HuH-7 (cell line): ENCODE results near the gene TSPAN14.
"Not testable (repeated sequence)": the region's sequence is repeated elsewhere in the genome, so short reads cannot be mapped to it uniquely, and the experiment has no call there.

Experiments used
- DNase-seq: peaks from one replicate; pipeline ENCODE4 v3.0.0; 2011; ENCODE audit warnings: low spot score

The TSPAN14 gene

DNA sequence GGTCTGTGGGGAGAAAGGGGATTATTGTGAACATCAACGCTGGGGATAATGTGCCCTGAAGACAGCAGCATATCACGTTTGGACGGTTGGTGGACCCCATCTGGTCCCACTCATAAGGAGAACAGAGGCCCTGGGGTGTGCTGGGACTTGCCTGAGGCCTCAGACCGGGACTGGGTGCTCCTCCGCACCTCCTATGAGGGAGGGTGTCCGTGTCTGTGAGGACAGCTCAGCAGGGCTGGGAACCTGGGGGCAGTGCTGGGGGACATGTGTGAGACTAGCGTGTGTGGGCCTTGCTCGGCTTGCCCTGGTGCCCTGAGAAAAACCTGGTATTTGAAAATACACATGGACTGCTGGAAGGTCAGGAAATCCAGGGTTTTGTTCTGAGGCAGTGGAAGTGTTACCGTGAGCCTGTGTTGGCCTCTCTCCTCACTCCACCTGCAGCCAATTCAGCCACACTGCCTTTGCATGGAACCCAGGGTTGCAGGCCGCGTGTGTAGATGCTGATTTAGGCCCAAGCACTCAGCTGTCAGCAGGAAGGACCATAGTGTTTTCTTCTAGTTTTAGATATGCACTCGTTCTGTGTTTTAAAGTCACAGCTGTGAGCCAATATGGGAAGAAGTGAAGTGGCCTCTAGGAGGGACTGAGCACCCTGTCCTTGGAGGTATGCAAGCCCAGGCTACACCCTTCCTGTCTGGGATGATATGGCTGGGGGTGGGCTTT, 70.2 kb downstream of the TSPAN14 start:
- DNase-seq = no peak

DNA sequence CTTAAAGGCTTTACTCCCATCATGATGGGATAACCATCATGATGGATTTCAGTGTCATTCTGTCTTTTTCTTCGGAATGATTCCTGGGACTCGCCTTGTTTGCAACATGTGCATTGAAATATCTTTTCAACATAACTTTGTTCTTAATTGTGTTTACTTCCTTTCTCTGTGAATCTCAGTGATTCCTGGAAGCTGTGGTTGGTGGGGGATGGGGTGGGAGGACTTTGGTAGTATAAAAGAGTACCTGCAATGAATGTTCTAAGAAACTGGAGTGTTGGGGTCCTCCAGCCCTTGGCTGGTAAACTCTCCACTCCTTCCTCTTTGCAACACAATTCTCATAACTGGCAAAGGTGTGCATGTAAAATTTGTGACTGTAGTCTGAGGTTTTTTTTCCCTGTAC, 72.1 kb downstream of the TSPAN14 start:
- no peak for DNase-seq

DNA sequence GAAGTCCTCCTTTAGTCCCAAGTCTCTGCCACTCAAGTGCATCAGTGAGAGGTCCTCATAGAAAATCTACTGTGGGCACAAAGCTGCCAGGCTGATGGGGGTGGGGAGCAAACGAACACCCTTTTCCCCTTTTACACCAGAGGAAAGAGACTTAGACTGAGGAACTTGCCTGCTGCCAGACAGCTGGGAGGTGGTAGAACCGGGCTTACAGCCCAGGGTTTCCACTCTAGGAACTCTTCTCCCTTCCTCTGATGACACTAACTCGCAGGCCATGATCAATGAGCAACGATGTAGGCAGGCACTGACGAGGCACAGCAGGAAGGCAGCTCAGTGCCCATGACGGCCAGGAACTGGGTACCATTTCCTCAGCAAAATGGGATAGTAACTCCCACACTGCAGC, 72.6 kb downstream of the TSPAN14 start:
- DNase-seq = no peak

DNA sequence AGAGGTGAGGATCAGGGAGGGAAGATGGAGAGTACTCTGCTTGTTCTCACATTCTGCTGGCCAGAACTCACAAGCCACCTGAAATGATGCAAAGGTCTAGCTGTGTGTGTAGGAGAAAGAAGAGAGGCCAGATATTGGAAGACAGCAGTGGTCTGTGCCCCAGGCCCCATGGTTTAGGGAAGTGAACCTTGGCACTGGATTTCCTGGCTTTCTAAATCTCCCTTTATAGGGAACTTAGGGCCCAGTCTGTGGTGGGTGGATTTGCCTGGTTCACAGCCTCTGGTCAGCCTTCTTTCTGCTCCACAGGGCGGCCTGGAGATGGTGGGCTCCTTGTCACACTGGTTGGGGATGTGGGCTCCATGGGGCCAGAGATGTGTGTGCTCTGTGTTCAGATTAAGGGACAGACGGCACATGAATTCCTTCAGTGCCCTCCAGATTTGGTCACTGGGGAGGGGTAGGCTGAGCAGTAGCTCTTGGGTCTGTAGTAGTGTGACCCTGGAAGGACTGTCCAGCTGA, 74.1 kb downstream of the TSPAN14 start:
- DNase-seq = no peak

DNA sequence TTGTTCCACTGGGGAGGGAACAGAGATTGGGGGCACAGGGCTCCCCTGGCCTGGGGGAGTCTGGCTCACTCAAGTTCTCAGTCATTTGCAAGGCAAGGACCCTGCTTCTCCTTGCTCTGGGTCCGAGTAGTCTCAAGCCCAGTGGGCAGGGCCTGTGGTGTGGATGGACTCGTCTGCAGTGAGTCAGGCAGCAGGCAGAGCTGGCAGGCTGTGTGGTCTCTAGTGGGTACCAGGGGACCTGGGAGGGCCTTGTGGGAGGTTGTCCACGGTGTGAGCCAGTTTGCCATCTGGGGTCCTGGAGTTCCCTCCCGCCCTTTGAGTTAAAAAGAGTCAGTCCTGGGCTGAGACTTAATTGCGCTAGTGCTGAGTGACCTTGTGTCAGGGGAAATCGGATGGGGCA, 74.8 kb downstream of the TSPAN14 start:
- DNase-seq = no peak

DNA sequence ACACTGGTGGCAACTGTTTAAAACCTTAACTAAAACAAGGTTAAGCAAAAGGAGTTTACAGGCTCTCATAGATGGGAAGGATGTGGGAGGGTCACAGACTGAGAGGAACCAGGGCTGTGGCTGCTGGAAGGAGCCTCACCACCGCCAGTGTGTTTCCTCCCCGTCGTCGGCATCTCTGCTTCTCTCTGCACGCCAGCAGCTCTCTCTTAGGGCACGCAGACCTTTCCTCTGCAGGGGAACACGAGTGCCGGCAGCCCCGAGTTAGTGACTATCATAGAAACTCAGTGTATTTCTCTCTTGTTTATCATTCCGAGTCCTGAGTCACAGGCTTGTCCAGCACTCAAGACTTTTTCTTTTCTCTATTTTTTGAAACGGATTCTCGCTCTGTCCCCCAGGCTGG, 75.5 kb downstream of the TSPAN14 start:
- no peak for DNase-seq

DNA sequence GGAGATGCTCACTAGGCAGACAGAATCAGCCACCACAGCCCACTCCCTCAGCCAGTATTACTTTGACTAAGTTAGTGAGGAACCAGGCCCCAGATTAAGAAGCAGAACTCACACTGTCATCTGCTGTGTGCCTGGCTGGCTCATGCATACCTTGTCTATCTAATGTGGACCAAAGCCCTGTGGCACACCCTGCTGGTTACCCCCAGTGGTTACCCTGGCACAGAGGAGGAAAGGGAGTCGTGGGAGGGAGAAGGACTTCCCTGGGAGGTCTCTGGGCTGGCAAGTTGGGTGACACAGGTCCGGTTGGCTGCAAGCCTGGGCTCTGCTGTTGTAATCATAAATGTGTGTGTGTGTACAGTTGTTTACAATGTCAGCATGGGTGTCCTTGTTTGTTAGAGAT, 76.1 kb downstream of the TSPAN14 start:
- no peak for DNase-seq

DNA sequence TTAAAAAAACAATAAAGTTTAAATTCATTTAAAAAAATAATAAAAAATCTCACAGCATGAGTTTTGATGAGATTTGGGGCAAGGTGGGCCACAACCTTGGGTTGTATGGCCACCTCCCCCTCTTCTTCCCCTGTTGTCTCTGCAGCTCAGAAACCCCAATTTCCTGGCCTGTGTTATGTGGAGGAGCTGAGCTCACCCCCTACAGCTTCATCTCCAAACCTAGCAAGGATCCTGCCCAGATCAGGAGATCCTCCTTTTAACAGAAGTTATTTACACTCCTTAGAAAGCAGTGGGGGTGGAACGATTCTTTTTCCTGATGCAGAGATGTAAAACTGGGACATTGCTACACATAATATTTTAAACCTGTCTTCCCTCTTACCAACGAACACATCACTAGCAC, 76.7 kb downstream of the TSPAN14 start:
- no peak for DNase-seq

DNA sequence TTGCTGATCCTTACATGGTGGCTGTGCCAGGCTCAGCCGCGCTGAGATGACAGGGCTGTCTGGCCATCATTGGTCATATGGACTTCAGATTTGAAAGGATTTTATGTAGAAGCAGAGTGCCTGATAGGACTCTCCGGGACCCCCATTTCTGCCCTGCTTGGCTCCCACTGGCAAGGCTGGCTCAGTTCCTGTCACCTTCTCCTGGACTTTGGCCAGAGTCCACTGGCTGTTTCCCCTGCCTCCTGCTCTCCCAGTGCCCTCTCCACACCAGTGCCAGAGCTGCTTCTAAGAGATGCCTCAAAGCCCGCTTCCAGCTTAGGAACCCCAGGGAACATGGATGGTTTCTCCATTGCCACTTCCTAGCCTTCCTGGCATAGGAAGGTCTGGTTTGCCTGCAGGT, 78.5 kb downstream of the TSPAN14 start:
- no peak for DNase-seq

DNA sequence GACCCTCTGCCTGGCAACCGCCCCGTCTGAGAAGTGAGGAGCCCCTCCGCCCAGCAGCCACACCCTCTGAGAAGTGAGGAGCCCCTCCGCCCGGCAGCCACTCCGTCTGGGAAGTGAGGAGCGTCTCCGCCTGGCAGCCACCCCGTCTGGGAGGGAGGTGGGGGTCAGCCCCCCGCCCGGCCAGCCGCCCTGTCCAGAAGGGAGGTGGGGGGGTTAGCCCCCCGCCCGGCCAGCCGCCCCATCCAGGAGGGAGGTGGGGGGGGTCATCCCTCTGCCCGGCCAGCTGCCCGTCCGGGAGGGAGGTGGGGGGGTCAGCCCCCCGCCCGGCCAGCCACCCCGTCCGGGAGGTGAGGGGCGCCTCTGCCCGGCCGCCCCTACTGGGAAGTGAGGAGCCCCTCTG, 79.9 kb downstream of the TSPAN14 start:
- not testable (repeated sequence) for DNase-seq

DNA sequence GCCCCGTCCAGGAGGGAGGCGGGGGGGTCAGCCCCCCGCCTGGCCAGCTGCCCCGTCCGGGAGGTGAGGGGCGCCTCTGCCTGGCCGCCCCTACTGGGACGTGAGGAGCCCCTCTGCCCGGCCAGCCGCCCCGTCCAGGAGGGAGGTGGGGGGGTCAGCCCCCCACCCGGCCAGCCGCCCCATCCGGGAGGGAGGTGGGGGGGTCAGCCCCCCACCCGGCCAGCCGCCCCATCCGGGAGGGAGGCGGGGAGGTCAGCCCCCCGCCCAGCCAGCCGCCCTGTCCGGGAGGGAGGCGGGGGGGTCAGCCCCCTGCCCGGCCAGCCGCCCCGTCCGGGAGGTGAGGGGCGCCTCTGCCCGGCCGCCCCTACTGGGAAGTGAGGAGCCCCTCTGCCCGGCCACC, 80.5 kb downstream of the TSPAN14 start:
- DNase-seq = not testable (repeated sequence)

DNA sequence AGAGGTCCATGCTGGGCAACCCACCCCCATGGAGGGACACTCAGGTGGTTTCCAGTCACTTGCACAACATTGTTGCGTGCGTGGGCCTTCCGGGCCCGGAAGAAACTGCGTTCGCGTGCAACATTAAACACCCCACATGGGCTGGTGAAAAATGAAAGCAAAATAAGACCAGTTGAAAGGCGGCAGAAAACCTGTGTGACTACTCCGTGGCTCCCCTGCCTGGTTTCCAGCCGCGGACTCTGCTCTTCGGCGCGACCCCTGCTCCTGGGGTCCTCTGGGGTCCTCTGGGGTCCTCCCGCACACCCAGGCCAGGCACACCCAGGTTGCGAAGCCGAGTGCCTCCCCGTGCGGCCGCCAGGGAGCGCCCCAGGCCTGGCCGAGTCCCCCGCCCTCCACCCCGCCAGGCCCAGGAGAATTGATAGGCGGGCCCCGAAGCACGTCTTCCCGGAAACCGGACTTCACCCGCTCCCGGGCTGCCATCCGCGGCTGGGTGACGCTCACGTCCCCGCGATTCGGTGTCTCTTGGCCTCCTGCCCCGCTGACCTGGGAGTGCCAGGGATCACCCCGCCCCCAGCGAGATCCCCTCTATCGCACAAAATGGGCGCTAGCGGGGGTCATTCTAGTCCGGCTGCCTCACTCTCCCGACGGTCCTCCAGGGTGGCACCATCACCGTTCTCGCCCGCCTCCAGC, 81.7 kb downstream of the TSPAN14 start:
- DNase-seq = no peak

DNA sequence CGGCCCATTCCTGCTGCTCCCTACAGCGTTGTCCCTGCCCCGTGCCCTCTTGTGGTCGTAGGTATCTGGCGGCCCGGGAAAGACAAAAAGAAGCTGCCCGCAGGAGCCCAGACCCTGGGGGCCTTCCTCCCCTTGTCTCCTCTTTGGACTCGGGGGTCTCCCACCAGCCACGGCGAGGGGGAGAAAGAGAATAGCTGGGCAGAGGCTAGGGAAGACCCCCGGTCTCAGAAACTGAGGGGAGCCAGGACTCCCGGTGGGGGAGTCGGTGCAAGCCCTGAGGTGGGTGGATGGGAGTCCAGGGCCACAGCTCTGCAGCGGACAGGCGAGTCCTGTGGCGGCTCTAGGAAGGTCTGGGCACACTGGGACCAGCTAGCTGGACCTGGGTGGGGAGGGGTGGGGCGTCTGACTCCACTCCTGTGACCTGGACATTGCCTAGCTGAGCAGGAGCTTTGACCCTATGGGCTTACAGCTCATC, 82.3 kb downstream of the TSPAN14 start:
- no peak for DNase-seq

DNA sequence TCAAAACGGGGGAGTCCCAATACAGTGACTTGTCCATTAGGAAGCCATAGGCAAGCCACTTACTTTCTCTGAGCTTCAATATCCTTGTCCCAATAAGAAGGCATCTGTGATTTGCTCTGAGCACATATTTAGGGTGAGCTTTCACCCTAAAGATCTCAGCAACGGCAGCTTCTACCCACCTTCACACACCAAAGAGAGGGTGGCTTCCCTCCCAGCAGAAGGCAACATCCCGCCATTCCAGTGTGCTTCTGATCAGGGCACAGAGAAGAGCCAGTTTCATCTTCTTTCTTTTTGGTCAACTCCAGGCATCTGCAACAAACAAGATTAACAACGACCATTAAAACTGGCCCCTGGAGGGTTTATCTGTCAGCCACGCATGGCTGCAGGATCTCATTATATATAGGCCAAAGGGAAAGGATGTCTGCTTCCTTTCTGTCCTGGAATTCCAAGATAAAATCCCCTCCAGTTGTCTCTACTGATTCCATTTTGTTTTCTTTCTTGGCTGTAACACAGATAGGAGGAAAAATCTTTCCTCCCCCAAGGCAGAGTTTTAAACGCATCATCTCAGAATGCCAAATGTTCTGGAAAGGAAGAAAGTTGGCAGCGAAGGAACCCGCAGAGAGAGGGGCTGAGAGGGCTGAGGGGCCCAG, 83.1 kb downstream of the TSPAN14 start:
- no peak for DNase-seq

DNA sequence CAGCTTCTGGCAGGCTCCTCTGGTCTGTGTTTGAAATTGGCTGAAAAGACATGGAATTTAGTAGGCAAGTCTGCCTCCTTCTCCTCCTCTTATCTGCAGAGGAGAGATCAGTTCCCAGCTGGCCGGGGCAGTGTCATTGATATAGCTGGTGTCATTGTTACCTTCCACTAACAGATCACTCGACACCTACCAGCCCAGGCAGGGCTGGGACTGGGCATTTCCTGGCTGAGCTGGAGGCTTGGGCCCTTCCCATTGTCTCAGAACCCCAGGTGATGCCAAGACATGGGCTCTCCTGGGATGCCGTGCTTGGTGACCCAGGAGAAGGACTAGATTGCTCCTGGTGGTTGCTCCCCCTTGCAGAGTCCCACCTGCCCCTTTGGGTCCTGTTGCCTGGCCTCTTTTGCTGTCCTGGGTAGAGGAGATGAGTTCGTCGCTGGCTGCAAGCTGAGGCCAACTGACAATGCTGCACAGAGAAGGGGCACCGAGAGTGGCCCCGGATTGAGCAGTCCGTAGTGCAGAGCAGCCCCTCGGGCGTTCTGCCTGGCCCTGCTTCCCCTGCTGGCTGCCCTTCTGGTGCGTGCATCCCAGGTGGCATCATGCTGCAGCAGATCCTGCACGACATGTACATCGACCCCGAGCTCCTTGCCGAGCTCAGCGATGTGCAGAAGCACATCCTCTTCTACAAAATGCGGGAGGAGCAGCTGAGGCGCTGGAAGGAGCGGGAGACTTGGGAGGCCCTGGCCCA, 83.8 kb downstream of the TSPAN14 start, which contains the start of gene SH2D4B:
Gene SH2D4B, plus strand, starts transcription at position 167 of the 745 bp plus-strand sequence. Its CDS starts 430 bp downstream, at position 597.
- DNase-seq = no peak

DNA sequence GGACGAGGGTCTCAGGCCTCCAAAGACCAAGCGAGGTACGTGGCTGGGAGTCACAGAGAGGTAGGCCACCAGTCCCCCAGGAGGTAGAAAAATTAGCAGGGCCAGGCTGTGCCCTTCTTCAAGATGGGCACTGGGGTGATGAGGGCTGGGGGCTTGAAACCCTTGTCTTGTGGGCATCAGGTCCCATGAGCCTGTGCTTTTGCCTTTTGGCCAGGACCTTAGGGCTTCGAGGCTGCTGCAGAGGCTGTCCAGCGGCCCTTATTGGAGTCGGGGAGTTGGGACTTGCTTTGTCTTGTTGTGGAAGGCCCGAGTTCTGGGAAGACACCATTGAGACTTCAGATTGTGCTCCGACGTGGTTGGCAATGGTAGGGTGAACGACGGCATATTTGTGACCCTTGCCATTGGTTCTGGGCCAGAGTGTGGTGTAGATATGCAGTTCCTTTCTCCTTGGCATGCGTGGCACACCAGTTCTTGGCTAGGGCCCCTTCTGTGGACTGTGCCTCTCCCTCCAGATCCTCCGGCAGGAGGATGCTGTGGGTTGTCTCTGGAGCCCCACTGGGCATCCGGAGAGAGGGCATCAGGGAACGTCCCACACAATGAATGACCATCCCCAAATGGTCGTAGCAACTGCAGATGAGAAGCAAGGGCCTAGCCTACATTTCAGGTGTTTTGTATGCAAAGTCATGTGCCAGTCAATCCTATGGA, 84.5 kb downstream of the TSPAN14 start:
- no peak for DNase-seq

DNA sequence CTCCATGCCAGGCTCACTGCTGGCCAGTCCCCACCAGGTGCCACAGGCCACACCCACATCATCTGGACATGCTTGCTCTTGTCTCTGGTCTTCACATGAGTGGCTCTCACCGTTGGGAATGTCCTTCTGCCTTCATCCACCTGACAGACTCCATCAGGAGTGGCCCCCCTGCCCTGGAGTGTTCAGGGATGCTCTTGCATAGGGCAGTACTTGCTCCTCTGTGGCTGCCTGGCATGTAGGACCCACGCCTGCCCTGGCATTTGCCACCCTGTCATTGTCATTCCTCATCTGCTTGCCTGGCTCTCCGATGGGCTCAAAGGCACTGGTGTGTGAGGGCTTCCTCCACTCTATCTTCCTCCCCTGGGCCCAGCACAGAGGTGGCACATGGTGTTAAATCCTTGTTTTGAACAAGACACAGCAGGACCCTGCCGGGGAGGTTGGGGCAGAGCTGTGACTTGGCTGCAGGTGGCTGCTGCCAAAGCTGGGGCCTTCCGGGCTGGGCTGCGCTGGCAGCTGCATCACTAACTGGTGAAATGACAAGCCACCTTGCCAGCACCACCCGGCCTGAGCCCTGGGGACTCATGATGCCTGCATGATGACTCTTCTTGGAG, 85.4 kb downstream of the TSPAN14 start:
- DNase-seq = no peak

DNA sequence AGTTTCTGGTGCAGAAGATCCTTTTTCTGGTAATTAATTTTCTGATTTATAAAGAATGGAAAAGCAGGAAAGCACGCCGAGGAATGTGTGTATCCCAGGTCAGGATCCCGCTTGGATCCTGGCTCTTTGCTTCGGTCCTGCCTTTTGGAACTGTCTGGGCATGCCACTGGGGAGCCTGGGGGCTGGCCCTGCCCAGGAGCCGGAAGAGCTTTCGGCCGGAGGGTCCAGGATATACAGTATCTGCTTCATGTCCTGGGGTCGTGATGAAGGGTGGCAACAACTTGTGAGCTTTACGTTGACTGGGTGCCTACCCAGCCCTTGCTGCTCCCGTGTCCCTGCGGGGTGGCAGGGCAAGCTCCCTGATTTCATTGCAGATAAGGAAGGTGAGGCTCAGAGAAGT, 86.0 kb downstream of the TSPAN14 start:
- DNase-seq = no peak

DNA sequence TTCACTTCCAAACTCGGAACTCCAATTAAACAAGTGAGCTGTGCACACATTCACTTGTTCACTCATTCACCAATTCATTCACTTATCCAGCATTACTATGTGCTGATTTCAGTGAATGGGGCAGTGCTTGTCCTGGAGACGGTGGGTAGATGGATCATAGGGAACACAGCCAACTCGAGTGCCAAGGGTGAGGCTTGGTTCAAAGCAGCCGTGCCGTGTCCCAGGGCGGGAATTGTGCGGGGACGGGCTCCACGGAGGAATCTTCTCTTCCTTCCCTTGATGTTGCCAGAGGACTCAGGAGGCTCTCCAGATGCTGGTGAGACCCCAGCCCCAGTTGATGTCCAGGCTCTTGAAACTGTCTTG, 86.5 kb downstream of the TSPAN14 start:
- no peak for DNase-seq

DNA sequence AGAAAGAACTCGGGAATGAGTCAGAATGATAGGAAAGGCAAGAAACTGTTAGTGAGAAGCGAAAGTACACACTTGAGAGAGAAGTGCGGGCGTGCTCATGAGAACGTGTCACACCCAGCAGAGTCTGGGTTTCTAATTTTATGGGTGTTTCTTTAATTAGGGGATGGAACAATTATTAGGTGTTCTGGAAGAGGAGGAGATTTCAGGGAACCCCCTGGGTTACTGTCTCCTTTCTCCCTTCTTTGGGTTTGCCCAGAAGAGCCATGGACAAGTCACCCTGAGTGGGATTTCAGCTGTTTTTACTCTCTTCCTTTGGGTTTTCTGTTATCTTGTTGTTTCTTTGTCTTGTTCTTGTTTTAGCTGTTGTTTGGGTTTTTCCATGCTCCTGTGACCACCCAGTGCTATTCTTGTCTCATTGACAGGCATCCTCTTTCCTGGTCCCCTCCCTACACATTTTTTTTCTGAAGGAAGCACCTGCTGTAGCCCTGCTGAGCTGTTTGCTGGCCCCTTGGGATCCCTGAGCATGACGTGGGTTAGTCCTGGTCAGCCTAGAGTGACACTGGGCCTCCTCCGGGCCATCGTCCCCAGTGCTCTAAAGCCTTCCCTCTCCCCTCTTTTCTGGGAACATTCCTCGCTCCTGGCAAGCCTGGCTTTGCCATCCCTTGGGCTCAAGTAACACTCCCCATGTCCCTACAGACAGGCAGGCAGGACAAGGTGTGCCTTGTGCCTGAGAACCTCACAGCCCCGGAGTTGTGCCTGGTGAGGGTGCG, 87.1 kb downstream of the TSPAN14 start:
- DNase-seq = no peak
